ENCODE measurements around the gene SPRING1.

SPRING1 gene

GRCh38 chr12:116734156-116734768, 3.6 kb downstream of the SPRING1 start:
- in situ Hi-C loops (cut with HindIII; ENCODE audit: low sequenced_read_pairs), result no loop called here

GRCh38 chr12:116731801-116732200, 6.1 kb downstream of the SPRING1 start:
- TF ChIP-seq CTCF (IDR thresholded peaks at IDR 0.05; ENCODE audit: low read depth, low read length, missing control alignments), result no peak
- no peak for DNase-seq (ENCODE audit: low read depth)

More at GRCh38 chr12:116734156-116734768, 3.6 kb downstream of the SPRING1 start:
- no peak for TF ChIP-seq CTCF (IDR thresholded peaks at IDR 0.05; ENCODE audit: low read depth, low read length, missing control alignments)
- H3K4me3 ChIP-seq (ENCODE audit: low read depth, low read length), result no peak overlapping the region
- DNase-seq (ENCODE audit: low read depth), result no peak

GRCh38 chr12:116727891-116728290, 10.0 kb downstream of the SPRING1 start:
- H3K4me3 ChIP-seq (ENCODE audit: low read depth, low read length), result no peak overlapping the region
- no peak for TF ChIP-seq CTCF (IDR thresholded peaks at IDR 0.05; ENCODE audit: low read depth, low read length, missing control alignments)
- DNase-seq (ENCODE audit: low read depth), result no peak
- in situ Hi-C loops (cut with HindIII; ENCODE audit: low sequenced_read_pairs), result no loop called here

More at GRCh38 chr12:116731801-116732200, 6.1 kb downstream of the SPRING1 start:
- in situ Hi-C loops (cut with HindIII; ENCODE audit: low sequenced_read_pairs), result no loop called here
- H3K4me3 ChIP-seq (ENCODE audit: low read depth, low read length), result no peak overlapping the region

- H3K4me3 ChIP-seq (ENCODE audit: low read depth, low read length), result no peak overlapping the region
- TF ChIP-seq CTCF (IDR thresholded peaks at IDR 0.05; ENCODE audit: low read depth, low read length, missing control alignments), result no peak
- no peak for DNase-seq (ENCODE audit: low read depth)
- in situ Hi-C loops (cut with HindIII; ENCODE audit: low sequenced_read_pairs), result no loop called here
Measured at GRCh38 chr12:116727261-116727660, 10.6 kb downstream of the SPRING1 start.

GRCh38 chr12:116726694-116727093, 11.2 kb downstream of the SPRING1 start:
- no peak for DNase-seq (ENCODE audit: low read depth)
- in situ Hi-C loops (cut with HindIII; ENCODE audit: low sequenced_read_pairs), result no loop called here
- TF ChIP-seq CTCF (IDR thresholded peaks at IDR 0.05; ENCODE audit: low read depth, low read length, missing control alignments), result no peak
- no peak overlapping the region for H3K4me3 ChIP-seq (ENCODE audit: low read depth, low read length)

GRCh38 chr12:116722245-116722644, 15.6 kb downstream of the SPRING1 start:
- no peak overlapping the region for H3K4me3 ChIP-seq (ENCODE audit: low read depth, low read length)
- DNase-seq (ENCODE audit: low read depth), result no peak
- in situ Hi-C loops (cut with HindIII; ENCODE audit: low sequenced_read_pairs), result no loop called here
- no peak for TF ChIP-seq CTCF (IDR thresholded peaks at IDR 0.05; ENCODE audit: low read depth, low read length, missing control alignments)
